PC-3 (cell line): ENCODE results near the gene USP15. TPM values are rescaled to one million over a fixed set of nuclear protein-coding genes. Genes with fewer than 3 reads are reported as not detected.

Experiments used
- ATAC-seq: fragments of 200-7000 bp; cut with Tn5 transposase; 2 replicates; pipeline ENCODE4 v1.9.1; 2020; ENCODE audit warnings: mild to moderate bottlenecking, moderate library complexity
- BruUV-seq: library from RNA; stranded (reverse); fragments of 400-500 nt; replicated peaks from 2 replicates; lab custom pipeline; 2021; lab: Mats Ljungman, UMichigan
- CTCF ChIA-PET: fragments of 300-600 bp; sonication (Branson Sonifier 250); formaldehyde crosslinking; loops from one replicate; lab custom pipeline; 2022; ENCODE audit warnings: antibody characterized with exemption; lab: Charles Lee
- POLR2A ChIA-PET: fragments of 300-600 bp; sonication (Branson Sonifier 250); formaldehyde crosslinking; loops from one replicate; lab custom pipeline; 2022; ENCODE audit warnings: antibody characterized with exemption; ENCODE audit not compliant: unreplicated experiment; lab: Charles Lee
- DNase-seq: peaks from one replicate; pipeline ENCODE4 v3.0.0-alpha.2; 2015
- H2AFZ ChIP-seq: fragments of 300-600 bp; sonication (generic); 2 replicates; pipeline ENCODE4 v1.6.0; 2016; ENCODE audit warnings: antibody characterized with exemption, low read length
- H3F3A ChIP-seq: fragments of 300-600 bp; sonication (generic); one replicate; pipeline ENCODE4 v1.6.0; 2017; ENCODE audit warnings: antibody characterized with exemption, low read length, control low read depth, mild to moderate bottlenecking; ENCODE audit not compliant: unreplicated experiment
- H3K27ac ChIP-seq: fragments of 300-600 bp; sonication (generic); 2 replicates; pipeline ENCODE4 v1.5.1; 2016; ENCODE audit warnings: mild to moderate bottlenecking, low read length
- H3K27me3 ChIP-seq: fragments of 300-600 bp; sonication (generic); 2 replicates; pipeline ENCODE4 v1.6.1; 2016; ENCODE audit warnings: low read length, mixed read lengths
- H3K36me3 ChIP-seq: fragments of 300-600 bp; sonication (generic); 2 replicates; pipeline ENCODE4 v1.6.1; 2016; ENCODE audit warnings: low read depth, mixed run types, low read length, mixed read lengths
- H3K4me1 ChIP-seq: fragments of 300-600 bp; sonication (generic); 2 replicates; pipeline ENCODE4 v1.5.1; 2016; ENCODE audit warnings: low read length; ENCODE audit not compliant: insufficient read depth
- H3K4me2 ChIP-seq: fragments of 300-600 bp; sonication (generic); 2 replicates; pipeline ENCODE4 v1.6.0; 2016; ENCODE audit warnings: low read length
- H3K4me3 ChIP-seq: fragments of 300-600 bp; sonication (generic); 2 replicates; pipeline ENCODE4 v1.5.1; 2016; ENCODE audit warnings: mild to moderate bottlenecking, low read length, mixed read lengths
- H3K79me2 ChIP-seq: fragments of 300-600 bp; sonication (generic); 2 replicates; pipeline ENCODE4 v1.6.1; 2017; ENCODE audit warnings: low read length, mixed read lengths
- H3K9ac ChIP-seq: fragments of 300-600 bp; sonication (generic); 2 replicates; pipeline ENCODE4 v1.6.0; 2016; ENCODE audit warnings: mild to moderate bottlenecking, low read length
- H3K9me2 ChIP-seq: fragments of 300-600 bp; sonication (generic); replicated peaks from 2 replicates; pipeline ENCODE4 v1.6.1; 2016; ENCODE audit warnings: mixed run types, low read length, mixed read lengths
- H3K9me3 ChIP-seq: fragments of 300-600 bp; sonication (generic); 2 replicates; pipeline ENCODE4 v1.6.1; 2016; ENCODE audit warnings: low read length, mixed read lengths
- H4K20me1 ChIP-seq: fragments of 300-600 bp; sonication (generic); 2 replicates; pipeline ENCODE4 v1.6.1; 2016; ENCODE audit warnings: low read length, mixed read lengths
- EZH2 ChIP-seq: fragments of 300-600 bp; sonication (generic); IDR thresholded peaks from one replicate; pipeline ENCODE4 v1.6.1; 2017; ENCODE audit warnings: antibody characterized with exemption, mild to moderate bottlenecking, low read length; ENCODE audit not compliant: unreplicated experiment
- EZH2phosphoT487 ChIP-seq: fragments of 300-600 bp; sonication (generic); IDR thresholded peaks from 2 replicates; pipeline ENCODE4 v1.6.1; 2018; ENCODE audit warnings: mild to moderate bottlenecking, antibody characterized with exemption, low read length, borderline replicate concordance
- intact Hi-C: fragments of 100-400 bp; cut with micrococcal nuclease; formaldehyde crosslinking; loops from 2 replicates; pipeline ENCODE4 v1.9.0; 2023
- total RNA-seq: library from RNA; depleted of rRNA; stranded (reverse); fragments of >200 nt; gene quantifications from 2 replicates; pipeline ENCODE4 v1.2.3, GENCODE V29; 2014
- TF ChIP-seq, protein P1 (sequence below): fragments of 300-600 bp; sonication (generic); conservative IDR thresholded peaks from 2 replicates; pipeline ENCODE4 v1.5.1; 2017; ENCODE audit warnings: antibody characterized with exemption, low read depth, mild to moderate bottlenecking, low read length

Gene USP15
- total RNA-seq, 1 experiment from 2014 or later = 46.1 TPM

DNA sequence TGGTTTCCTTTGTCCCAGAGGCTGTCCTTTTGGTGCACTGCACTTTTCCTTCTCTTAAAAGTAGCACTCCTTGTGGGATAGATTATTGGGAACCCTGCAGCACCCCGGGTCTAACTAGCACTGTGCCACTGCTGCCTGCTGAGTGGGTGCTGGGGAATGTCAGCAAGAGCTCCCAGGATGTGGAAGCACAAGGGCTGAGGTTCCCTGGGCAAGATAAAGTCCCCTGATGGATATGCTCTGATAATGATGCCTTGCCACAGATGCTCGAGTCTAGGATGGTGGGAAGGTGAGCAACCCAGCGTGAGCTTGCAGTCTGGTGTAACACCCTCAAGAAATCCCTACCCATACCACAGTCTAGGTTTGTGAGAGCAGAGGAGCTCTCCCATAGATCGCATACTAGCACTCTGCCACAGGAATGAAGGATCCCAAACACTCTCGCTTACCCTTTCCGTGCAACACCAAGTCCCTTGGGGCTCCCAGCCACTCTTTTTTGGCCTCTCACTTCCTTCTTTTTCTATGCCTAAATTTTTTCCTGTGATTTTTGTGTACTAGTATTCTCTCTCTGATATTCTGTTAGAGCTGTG lies 32.6 kb downstream of the USP15 start:
- H3K9ac ChIP-seq = no peak overlapping the region
- peaks cover 6% of the 10 kb centered on the region; the same call in 1 of the 2 replicates for H3K9me3 ChIP-seq
- intact Hi-C loops = no loop called here
- peaks cover 38% of the 10 kb centered on the region for H3K36me3 ChIP-seq
- H2AFZ ChIP-seq = no peak overlapping the region
- no peaks in the 10 kb centered on the region for H3F3A ChIP-seq
- peaks cover 64% of the 10 kb centered on the region for H3K79me2 ChIP-seq
- BruUV-seq = no TSS peak
- H3K9me2 ChIP-seq = no peaks in the 10 kb centered on the region
- H3K4me3 ChIP-seq = no peak overlapping the region
- POLR2A ChIA-PET = no interaction called here
- H3K27me3 ChIP-seq = no peaks in the 10 kb centered on the region
- ATAC-seq (no peak), DNase-seq (no peak)
- no peak for TF ChIP-seq EZH2
- no peak for TF ChIP-seq EZH2phosphoT487
- TF ChIP-seq, protein P1, sequence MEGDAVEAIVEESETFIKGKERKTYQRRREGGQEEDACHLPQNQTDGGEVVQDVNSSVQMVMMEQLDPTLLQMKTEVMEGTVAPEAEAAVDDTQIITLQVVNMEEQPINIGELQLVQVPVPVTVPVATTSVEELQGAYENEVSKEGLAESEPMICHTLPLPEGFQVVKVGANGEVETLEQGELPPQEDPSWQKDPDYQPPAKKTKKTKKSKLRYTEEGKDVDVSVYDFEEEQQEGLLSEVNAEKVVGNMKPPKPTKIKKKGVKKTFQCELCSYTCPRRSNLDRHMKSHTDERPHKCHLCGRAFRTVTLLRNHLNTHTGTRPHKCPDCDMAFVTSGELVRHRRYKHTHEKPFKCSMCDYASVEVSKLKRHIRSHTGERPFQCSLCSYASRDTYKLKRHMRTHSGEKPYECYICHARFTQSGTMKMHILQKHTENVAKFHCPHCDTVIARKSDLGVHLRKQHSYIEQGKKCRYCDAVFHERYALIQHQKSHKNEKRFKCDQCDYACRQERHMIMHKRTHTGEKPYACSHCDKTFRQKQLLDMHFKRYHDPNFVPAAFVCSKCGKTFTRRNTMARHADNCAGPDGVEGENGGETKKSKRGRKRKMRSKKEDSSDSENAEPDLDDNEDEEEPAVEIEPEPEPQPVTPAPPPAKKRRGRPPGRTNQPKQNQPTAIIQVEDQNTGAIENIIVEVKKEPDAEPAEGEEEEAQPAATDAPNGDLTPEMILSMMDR = no peak
- CTCF ChIA-PET = no interaction called here
- H3K4me2 ChIP-seq = no peak overlapping the region
- H4K20me1 ChIP-seq = peaks cover 20% of the 10 kb centered on the region
- H3K4me1 ChIP-seq = no peaks in the 10 kb centered on the region
- H3K27ac ChIP-seq = no peak overlapping the region

DNA sequence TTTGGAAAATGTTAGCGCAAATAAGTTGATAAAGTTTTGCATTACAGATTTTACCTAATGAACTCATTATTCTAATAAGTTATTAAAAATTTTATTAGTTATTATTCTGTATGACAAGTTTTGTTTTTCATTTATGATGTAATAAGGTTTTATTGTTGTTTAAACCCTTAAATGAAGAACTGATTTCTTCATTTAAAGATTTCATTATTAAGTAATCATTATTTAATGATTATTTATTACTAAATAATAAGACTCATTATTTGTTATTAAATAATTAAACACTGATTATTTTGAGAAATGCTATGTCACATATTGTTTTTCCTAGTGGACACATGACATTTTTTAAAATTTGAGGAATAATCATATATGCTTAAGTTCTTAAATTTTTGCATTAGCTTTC lies 34.2 kb downstream of the USP15 start:
- POLR2A ChIA-PET = no interaction called here
- TF ChIP-seq EZH2 (no peak), EZH2phosphoT487 (no peak)
- TF ChIP-seq, protein P1 = no peak
- H3K27me3 ChIP-seq = no peaks in the 10 kb centered on the region
- peaks cover 12% of the 10 kb centered on the region for H4K20me1 ChIP-seq
- DNase-seq (no peak), ATAC-seq (no peak)
- intact Hi-C loops = no loop called here
- H3K79me2 ChIP-seq = peaks cover 53% of the 10 kb centered on the region
- H3K4me1 ChIP-seq = no peaks in the 10 kb centered on the region
- CTCF ChIA-PET = no interaction called here
- no peak overlapping the region for H3K4me2 ChIP-seq
- peaks cover 6% of the 10 kb centered on the region; the same call in 1 of the 2 replicates for H3K9me3 ChIP-seq
- BruUV-seq = no TSS peak
- H3F3A ChIP-seq = no peaks in the 10 kb centered on the region
- no peak overlapping the region for H2AFZ ChIP-seq
- H3K4me3 ChIP-seq = no peak overlapping the region
- H3K9me2 ChIP-seq = no peaks in the 10 kb centered on the region
- H3K9ac ChIP-seq = no peak overlapping the region
- no peak overlapping the region for H3K27ac ChIP-seq
- H3K36me3 ChIP-seq = peaks cover 41% of the 10 kb centered on the region

DNA sequence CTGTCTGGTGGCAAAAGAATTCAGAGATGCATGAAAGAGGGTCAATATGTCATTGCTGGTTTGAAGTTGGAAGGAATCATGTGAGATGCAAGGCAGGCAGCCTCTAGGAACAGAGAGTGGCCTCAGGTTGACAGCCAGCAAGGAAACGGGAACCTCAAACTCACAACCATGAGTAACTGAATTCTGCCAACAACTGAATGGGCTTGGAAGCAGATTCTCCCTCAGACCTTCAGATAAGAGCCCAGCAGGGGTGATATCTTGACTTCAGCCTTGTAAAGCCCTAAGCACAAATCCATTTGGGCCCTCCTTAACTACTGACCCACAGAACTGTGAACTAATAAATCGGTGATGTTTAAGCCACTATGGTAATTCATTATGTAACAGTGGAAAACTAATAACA lies 35.8 kb downstream of the USP15 start:
- ATAC-seq (no peak), DNase-seq (no peak)
- Histone ChIP-seq H2AFZ (no peak overlapping the region), H3K27ac (no peak overlapping the region), H3F3A (no peaks in the 10 kb centered on the region), H3K9me2 (no peaks in the 10 kb centered on the region), H4K20me1 (peaks cover 12% of the 10 kb centered on the region), H3K9ac (no peak overlapping the region), H3K9me3 (0 out of 2 replicates have a peak, but pooled peaks cover under 1% of the 10 kb centered on the region), H3K4me1 (no peaks in the 10 kb centered on the region), H3K4me2 (no peak overlapping the region), H3K4me3 (no peak overlapping the region), H3K36me3 (peaks cover 29% of the 10 kb centered on the region), H3K79me2 (peaks cover 51% of the 10 kb centered on the region), H3K27me3 (no peaks in the 10 kb centered on the region)
- ChIA-PET CTCF (no interaction called here), POLR2A (no interaction called here)
- TF ChIP-seq EZH2phosphoT487 = no peak
- TF ChIP-seq EZH2 = no peak
- TF ChIP-seq, protein P1 = no peak
- BruUV-seq = no TSS peak
- intact Hi-C loops = no loop called here
